Parathyroid adenoma (tissue), 2 donors: ENCODE measurements around the gene HSD17B2.

Experiments
- H2AFZ ChIP-seq: fragments of 300-600 bp; sonication (generic); one replicate; pipeline ENCODE4 v1.7.0; 2017; ENCODE audit warnings: antibody characterized with exemption, mild to moderate bottlenecking
- H3K27ac ChIP-seq: fragments of 300-600 bp; sonication (generic); one replicate; pipeline ENCODE4 v1.7.0; 2017
- H3K27me3 ChIP-seq: fragments of 300-600 bp; sonication (generic); one replicate; pipeline ENCODE4 v1.7.0; 2017; ENCODE audit warnings: low read length; ENCODE audit not compliant: control insufficient read depth, insufficient read depth
- H3K36me3 ChIP-seq: fragments of 300-600 bp; sonication (generic); one replicate; pipeline ENCODE4 v1.7.0; 2017; ENCODE audit warnings: low read length; ENCODE audit not compliant: control insufficient read depth, insufficient read depth
- H3K4me1 ChIP-seq: fragments of 300-600 bp; sonication (generic); one replicate; pipeline ENCODE4 v1.7.0; 2017; ENCODE audit warnings: control low read depth
- H3K4me2 ChIP-seq: fragments of 300-600 bp; sonication (generic); one replicate; pipeline ENCODE4 v1.7.0; 2017; ENCODE audit warnings: low read length
- H3K4me3 ChIP-seq: fragments of 300-600 bp; sonication (generic); one replicate; pipeline ENCODE4 v1.7.0; 2017; ENCODE audit warnings: low read depth, low read length
- H3K79me2 ChIP-seq: fragments of 300-600 bp; sonication (generic); one replicate; pipeline ENCODE4 v1.7.0; 2017; ENCODE audit warnings: control low read depth
- H3K9ac ChIP-seq: fragments of 300-600 bp; sonication (generic); one replicate; pipeline ENCODE4 v1.7.0; 2017; ENCODE audit warnings: mild to moderate bottlenecking
- H3K9me3 ChIP-seq: fragments of 300-600 bp; sonication (generic); one replicate; pipeline ENCODE4 v1.7.0; 2017; ENCODE audit warnings: low read length; ENCODE audit not compliant: control insufficient read depth
- CTCF ChIP-seq: fragments of 300-600 bp; sonication (generic); IDR thresholded peaks from one replicate; pipeline ENCODE4 v1.7.0; 2017; ENCODE audit warnings: antibody characterized with exemption, mild to moderate bottlenecking
- donor health status: primary hyperparathyroidism.

HSD17B2 gene

GRCh38 chr16:82061861-82062525, 26.9 kb downstream of the HSD17B2 start:
- no peaks in the 10 kb centered on the region for H3K27me3 ChIP-seq

GRCh38 chr16:82062645-82063058, 27.6 kb downstream of the HSD17B2 start:
- no peak for TF ChIP-seq CTCF
- Histone ChIP-seq H3K27ac (no peak overlapping the region), H3K27me3 (no peaks in the 10 kb centered on the region)

More at GRCh38 chr16:82061861-82062525, 26.9 kb downstream of the HSD17B2 start:
- Histone ChIP-seq H3K36me3 (no peaks in the 10 kb centered on the region), H3K4me2 (no peak overlapping the region), H3K79me2 (no peaks in the 10 kb centered on the region), H3K4me1 (no peaks in the 10 kb centered on the region), H3K27ac (no peak overlapping the region), H3K9me3 (no peaks in the 10 kb centered on the region), H2AFZ (no peak overlapping the region), H3K9ac (no peak overlapping the region), H3K4me3 (no peak overlapping the region)
- peak; percentile 13 for TF ChIP-seq CTCF

GRCh38 chr16:82063456-82064082, 28.5 kb downstream of the HSD17B2 start:
- Histone ChIP-seq H3K9ac (no peak overlapping the region), H3K27ac (no peak overlapping the region), H3K27me3 (no peaks in the 10 kb centered on the region), H3K4me3 (no peak overlapping the region), H3K4me2 (no peak overlapping the region), H3K79me2 (no peaks in the 10 kb centered on the region), H3K36me3 (no peaks in the 10 kb centered on the region), H3K9me3 (no peaks in the 10 kb centered on the region), H3K4me1 (no peaks in the 10 kb centered on the region), H2AFZ (no peak overlapping the region)
- TF ChIP-seq CTCF, result no peak

More at GRCh38 chr16:82062645-82063058, 27.6 kb downstream of the HSD17B2 start:
- Histone ChIP-seq H3K9me3 (no peaks in the 10 kb centered on the region), H3K4me3 (no peak overlapping the region), H3K36me3 (no peaks in the 10 kb centered on the region), H3K4me2 (no peak overlapping the region), H3K79me2 (no peaks in the 10 kb centered on the region), H2AFZ (no peak overlapping the region), H3K4me1 (no peaks in the 10 kb centered on the region), H3K9ac (no peak overlapping the region)

GRCh38 chr16:82067042-82067803, 32.2 kb downstream of the HSD17B2 start:
- no peak for TF ChIP-seq CTCF
- Histone ChIP-seq H3K27ac (no peak overlapping the region), H2AFZ (no peak overlapping the region), H3K27me3 (no peaks in the 10 kb centered on the region), H3K9ac (no peak overlapping the region), H3K4me3 (no peak overlapping the region), H3K79me2 (no peaks in the 10 kb centered on the region), H3K4me2 (no peak overlapping the region), H3K9me3 (no peaks in the 10 kb centered on the region), H3K36me3 (no peaks in the 10 kb centered on the region), H3K4me1 (no peaks in the 10 kb centered on the region)
